WERI-Rb-1 (cell line): Measurements from ENCODE around the gene LRCH1.

Experiments
- DNase-seq: peaks from one replicate; pipeline ENCODE4 v3.0.0-alpha.2; 2020
- H3K27ac ChIP-seq: fragments of 250-450 bp; sonication (Bioruptor Pico); 2 replicates; pipeline ENCODE4 v1.5.1; 2020; ENCODE audit warnings: mild to moderate bottlenecking, moderate library complexity
- H3K27me3 ChIP-seq: fragments of 250-450 bp; sonication (Bioruptor Pico); 2 replicates; pipeline ENCODE4 v1.5.1; 2021; ENCODE audit warnings: mild to moderate bottlenecking, low read depth, moderate library complexity; ENCODE audit not compliant: insufficient read depth, severe bottlenecking
- H3K36me3 ChIP-seq: fragments of 250-450 bp; sonication (Bioruptor Pico); 2 replicates; pipeline ENCODE4 v1.5.1; 2020; ENCODE audit warnings: mild to moderate bottlenecking, moderate library complexity
- H3K4me3 ChIP-seq: 2 replicates; pipeline ENCODE4 v1.5.1; 2011; ENCODE audit warnings: low read depth, mild to moderate bottlenecking, control low read depth, low read length
- H3K9me3 ChIP-seq: fragments of 250-450 bp; sonication (Bioruptor Pico); 2 replicates; pipeline ENCODE4 v1.5.1; 2021; ENCODE audit warnings: mild to moderate bottlenecking, moderate library complexity; ENCODE audit not compliant: severe bottlenecking
- TF ChIP-seq, protein P1 (sequence below): IDR thresholded peaks from 2 replicates; pipeline ENCODE4 v1.5.1; 2011; ENCODE audit warnings: low read depth, mild to moderate bottlenecking, control low read depth, inconsistent platforms, low read length

Gene LRCH1

DNA sequence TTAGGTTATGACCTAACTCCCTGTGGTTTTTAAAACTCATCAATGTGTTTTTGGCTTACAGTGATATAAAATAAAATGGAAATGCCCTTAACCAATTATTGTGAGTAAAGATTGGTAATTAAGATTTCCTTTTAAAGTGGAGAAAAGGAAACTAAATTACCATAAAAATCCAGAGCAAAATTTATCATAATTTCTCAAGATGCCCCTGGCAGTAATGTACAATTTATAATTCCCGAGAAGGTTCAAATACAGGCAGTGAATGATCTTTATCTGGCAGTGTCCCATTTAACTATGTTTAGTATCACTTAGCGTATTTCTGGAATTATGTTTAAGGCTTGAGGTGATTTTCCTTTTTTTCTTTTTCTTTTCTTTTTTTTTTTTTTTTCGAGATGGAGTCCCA, 182.5 kb downstream of the LRCH1 start:
- no peak for DNase-seq
- TF ChIP-seq, protein P1, sequence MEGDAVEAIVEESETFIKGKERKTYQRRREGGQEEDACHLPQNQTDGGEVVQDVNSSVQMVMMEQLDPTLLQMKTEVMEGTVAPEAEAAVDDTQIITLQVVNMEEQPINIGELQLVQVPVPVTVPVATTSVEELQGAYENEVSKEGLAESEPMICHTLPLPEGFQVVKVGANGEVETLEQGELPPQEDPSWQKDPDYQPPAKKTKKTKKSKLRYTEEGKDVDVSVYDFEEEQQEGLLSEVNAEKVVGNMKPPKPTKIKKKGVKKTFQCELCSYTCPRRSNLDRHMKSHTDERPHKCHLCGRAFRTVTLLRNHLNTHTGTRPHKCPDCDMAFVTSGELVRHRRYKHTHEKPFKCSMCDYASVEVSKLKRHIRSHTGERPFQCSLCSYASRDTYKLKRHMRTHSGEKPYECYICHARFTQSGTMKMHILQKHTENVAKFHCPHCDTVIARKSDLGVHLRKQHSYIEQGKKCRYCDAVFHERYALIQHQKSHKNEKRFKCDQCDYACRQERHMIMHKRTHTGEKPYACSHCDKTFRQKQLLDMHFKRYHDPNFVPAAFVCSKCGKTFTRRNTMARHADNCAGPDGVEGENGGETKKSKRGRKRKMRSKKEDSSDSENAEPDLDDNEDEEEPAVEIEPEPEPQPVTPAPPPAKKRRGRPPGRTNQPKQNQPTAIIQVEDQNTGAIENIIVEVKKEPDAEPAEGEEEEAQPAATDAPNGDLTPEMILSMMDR: no peak
- H3K27ac ChIP-seq: no peak overlapping the region
- H3K4me3 ChIP-seq: no peak overlapping the region
- no peaks in the 10 kb centered on the region for H3K36me3 ChIP-seq
- no peaks in the 10 kb centered on the region for H3K9me3 ChIP-seq
- H3K27me3 ChIP-seq: no peaks in the 10 kb centered on the region

DNA sequence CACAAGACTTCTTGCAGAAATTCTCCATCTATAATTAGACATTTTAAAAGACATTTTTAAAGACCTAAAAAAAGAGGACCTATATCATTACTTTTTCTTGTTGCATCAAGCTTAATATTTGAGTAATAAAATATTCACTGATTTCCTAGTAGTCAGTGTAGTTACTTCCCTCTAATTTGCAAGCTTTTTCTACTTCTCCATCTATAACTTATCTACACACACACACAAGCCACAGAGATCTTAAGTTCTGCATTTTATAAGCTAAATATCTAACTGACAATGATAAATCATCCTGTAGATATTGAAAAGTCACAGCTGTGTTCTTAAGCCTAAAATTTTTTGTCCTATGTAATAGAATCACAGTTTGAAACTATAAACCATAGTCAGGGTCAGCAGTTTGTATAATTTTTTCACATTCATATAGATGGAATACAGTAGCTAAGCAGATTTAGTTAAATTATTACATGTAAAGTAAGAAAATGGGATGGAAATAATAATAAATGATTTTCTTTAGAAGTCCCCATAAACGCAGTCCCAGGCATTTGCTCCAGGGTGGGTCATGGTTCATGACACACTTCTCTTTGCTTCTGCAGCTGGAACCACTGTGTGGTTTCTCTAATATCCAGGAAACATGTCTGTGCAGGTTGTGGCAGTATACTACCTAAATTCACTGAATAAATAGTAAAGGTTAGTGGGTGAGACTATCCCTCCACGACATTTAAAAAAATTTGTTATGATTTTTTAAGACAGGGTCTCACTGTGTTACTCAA, 183.8 kb downstream of the LRCH1 start:
- DNase-seq: no peak
- TF ChIP-seq, protein P1: no peak

DNA sequence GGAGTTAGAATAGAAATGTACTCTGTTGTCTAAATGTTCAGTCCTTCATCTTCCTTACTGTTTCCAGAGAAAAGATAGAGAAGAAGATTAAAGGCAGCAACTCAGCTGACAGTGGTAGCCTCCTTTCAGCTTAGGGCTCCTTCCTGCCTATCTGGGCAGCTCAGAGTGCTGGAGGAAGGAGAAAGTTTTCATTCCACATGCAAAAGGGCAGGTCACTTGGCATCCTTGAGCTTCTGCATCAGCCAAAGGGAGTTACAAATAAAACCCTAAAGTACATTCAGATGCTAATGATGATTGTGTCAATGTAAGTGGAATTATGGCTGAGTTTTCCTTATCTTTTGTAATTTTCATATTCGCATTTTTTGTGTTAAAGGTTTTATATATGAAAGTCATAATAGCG, 185.1 kb downstream of the LRCH1 start:
- Histone ChIP-seq H3K27me3 (no peaks in the 10 kb centered on the region), H3K27ac (no peak overlapping the region), H3K4me3 (no peak overlapping the region), H3K9me3 (no peaks in the 10 kb centered on the region), H3K36me3 (no peaks in the 10 kb centered on the region)
- DNase-seq: no peak
- TF ChIP-seq, protein P1: no peak

More for the DNA sequence above, 183.8 kb downstream of the LRCH1 start:
- no peaks in the 10 kb centered on the region for H3K36me3 ChIP-seq
- H3K27ac ChIP-seq: no peak overlapping the region
- no peak overlapping the region for H3K4me3 ChIP-seq
- no peaks in the 10 kb centered on the region for H3K9me3 ChIP-seq
- H3K27me3 ChIP-seq: no peaks in the 10 kb centered on the region

DNA sequence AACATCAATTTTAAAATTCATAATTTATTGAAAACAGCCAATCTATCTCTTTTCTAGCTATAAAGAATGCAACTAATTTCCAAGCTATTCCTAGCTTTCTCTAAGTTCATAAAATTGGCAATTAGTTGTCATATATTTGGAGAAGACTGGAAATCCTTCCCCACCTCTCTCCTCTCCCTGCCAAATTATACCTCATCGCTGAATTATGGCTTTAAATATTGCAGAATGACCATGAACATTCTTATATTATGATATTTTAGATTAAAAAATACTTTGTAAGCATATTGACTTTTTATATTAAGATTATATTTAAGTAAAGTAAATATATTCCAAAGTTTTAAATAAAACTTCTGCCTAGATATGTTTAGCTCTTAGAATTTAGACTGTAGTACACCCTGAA, 185.8 kb downstream of the LRCH1 start:
- no peak overlapping the region for H3K4me3 ChIP-seq
- TF ChIP-seq, protein P1: no peak
- DNase-seq: no peak
- no peaks in the 10 kb centered on the region for H3K36me3 ChIP-seq
- H3K27ac ChIP-seq: no peak overlapping the region
- no peaks in the 10 kb centered on the region for H3K9me3 ChIP-seq
- H3K27me3 ChIP-seq: no peaks in the 10 kb centered on the region

DNA sequence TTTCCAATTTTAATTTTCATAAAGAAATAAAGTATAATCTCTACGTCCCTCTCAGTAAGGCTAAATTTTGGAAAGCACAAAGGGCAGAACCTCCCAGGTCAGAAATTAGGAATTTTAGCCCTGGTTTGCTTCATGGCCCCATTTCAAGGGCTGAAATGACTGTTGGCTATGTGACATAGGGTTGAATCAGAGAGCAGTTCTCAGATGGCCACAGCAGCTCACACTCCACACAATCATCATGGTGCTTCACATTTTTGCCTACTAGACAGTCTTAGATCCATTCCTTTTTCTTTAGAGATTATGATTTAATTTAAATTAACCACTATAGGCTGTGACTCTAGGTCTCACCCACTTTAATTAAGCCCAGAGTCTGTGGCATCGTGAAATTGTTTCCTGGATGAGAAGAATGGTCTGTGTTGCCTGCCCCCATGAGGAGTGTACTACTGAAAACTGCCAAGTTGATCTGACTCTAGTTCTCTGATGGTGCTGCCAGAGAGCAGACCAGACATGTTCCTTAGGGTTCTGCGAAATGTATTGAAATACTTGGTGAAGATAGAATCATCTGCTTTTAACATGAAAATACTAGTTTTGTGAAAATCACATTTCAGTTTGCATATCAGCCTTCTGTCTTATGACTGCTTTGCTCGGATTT, 186.6 kb downstream of the LRCH1 start:
- TF ChIP-seq, protein P1: no peak
- H3K27me3 ChIP-seq: no peaks in the 10 kb centered on the region
- H3K27ac ChIP-seq: no peak overlapping the region
- no peaks in the 10 kb centered on the region for H3K36me3 ChIP-seq
- DNase-seq: no peak
- no peaks in the 10 kb centered on the region for H3K9me3 ChIP-seq
- H3K4me3 ChIP-seq: no peak overlapping the region
